K562 (cell line): ENCODE data around the gene ST6GALNAC1. TPM values are rescaled to one million over a fixed set of nuclear protein-coding genes. Genes with fewer than 3 reads are reported as not detected.
A peak's percentile ranks its signal among the peaks of the same experiment; 100 is the strongest.

Experiments used
- CBX2 ChIP-seq: fragments of 200-600 bp; sonication (generic); IDR thresholded peaks from one replicate; pipeline ENCODE4 v1.6.1; 2012; ENCODE audit warnings: mild to moderate bottlenecking, low read length, inconsistent platforms; ENCODE audit not compliant: insufficient read depth, poor library complexity, severe bottlenecking
- CHD7 ChIP-seq: fragments of 200-600 bp; sonication (generic); IDR thresholded peaks from one replicate; pipeline ENCODE4 v1.6.1; 2012; ENCODE audit warnings: mild to moderate bottlenecking, low read depth, low read length, inconsistent platforms
- DLX4 ChIP-seq: fragments of 250-450 bp; sonication (Bioruptor Pico); IDR thresholded peaks from 2 replicates; pipeline ENCODE4 v1.6.1; 2021; ENCODE audit warnings: mild to moderate bottlenecking
- EZH2 ChIP-seq: IDR thresholded peaks from 2 replicates; pipeline ENCODE4 v1.6.1; 2012; ENCODE audit warnings: low read depth, mild to moderate bottlenecking, inconsistent platforms, low read length, borderline replicate concordance
- IRF1 ChIP-seq: sonication (generic); formaldehyde crosslinking; IDR thresholded peaks from 2 replicates; pipeline ENCODE4 v1.8.0; 2022; ENCODE audit warnings: missing genetic modification reagents, mild to moderate bottlenecking, borderline replicate concordance
- MLLT1 ChIP-seq, 2 experiments: fragments of 450-650 bp; IDR thresholded peaks; 2 replicates each; pipeline ENCODE4 v1.6.1; 2016
- MTA1 ChIP-seq: fragments of 450-650 bp; IDR thresholded peaks from 2 replicates; pipeline ENCODE4 v1.6.1; 2017; ENCODE audit warnings: borderline replicate concordance
- NR2C1 ChIP-seq, 2 experiments: fragments of 450-650 bp; IDR thresholded peaks; 2 replicates each; pipeline ENCODE4 v1.6.1; 2017; ENCODE audit warnings: mild to moderate bottlenecking in 2 of 2, antibody characterized with exemption in 1 of 2, inconsistent platforms in 1 of 2, missing compliant biosample characterization in 1 of 2, missing genetic modification characterization in 1 of 2
- TAF9B ChIP-seq: fragments of 450-650 bp; IDR thresholded peaks from 2 replicates; pipeline ENCODE4 v1.6.1; 2018; ENCODE audit warnings: mild to moderate bottlenecking; ENCODE audit not compliant: partially characterized antibody
- ZNF76 ChIP-seq: fragments of 250-450 bp; sonication (Bioruptor Pico); IDR thresholded peaks from 2 replicates; pipeline ENCODE4 v1.4.0; 2020; ENCODE audit warnings: mild to moderate bottlenecking, moderate library complexity, borderline replicate concordance
- polyA plus RNA-seq, 8 experiments: library from polyadenylated mRNA; depleted of rRNA in 4 of 8; stranded (reverse) in 5 of 8; unstranded in 3 of 8; fragments of >200 nt; fragmentation: Nextera tagmentation in 2 of 8; fragmentation: Illumina TruSeq in 1 of 8; extraction: Ambion mirVana in 2 of 8; extraction: Trizol in 1 of 8; gene quantifications; 2 replicates each; pipeline versions ENCODE4 v1.2.1 to v1.2.3, GENCODE V29; 2011 to 2014; ENCODE audit warnings: inconsistent platforms in 1 of 8, missing spikeins in 1 of 8
- total RNA-seq, 7 experiments: library from RNA; depleted of rRNA in 6 of 7; stranded (reverse); fragments of >200 nt in 6 of 7; fragmentation: Illumina TruSeq in 2 of 7; extraction: Trizol in 2 of 7; gene quantifications; 2 replicates each; pipeline versions ENCODE4 v1.2.1 to v1.2.3, GENCODE V29; 2011 to 2021; ENCODE audit warnings: low replicate concordance in 1 of 7

The ST6GALNAC1 gene
- total and polyA plus RNA-seq, 9 of the 15 experiments (the other 6 are each of a cell fraction or from before 2014, with no cell fraction given): 20.6 to 68.4 (median 50.5) TPM

- TF ChIP-seq CHD7 (no peak), ZNF76 (no peak), CBX2 (no peak), NR2C1 (IDR thresholded peaks at IDR 0.05) (peak; percentile 50; the same call in 1 of the 2 replicates), NR2C1 (tag; IDR thresholded peaks at IDR 0.05) (peak; percentile 72), IRF1 (CRISPR knock-in tag) (no peak), MTA1 (no peak), EZH2 (no peak), TAF9B (peak; percentile 93), DLX4 (CRISPR knock-in tag) (no peak), MLLT1 (IDR thresholded peaks at IDR 0.05) (peak in 1 of 2 experiments; percentile 81; a peak in 3 of 4 replicates)
Measured at GRCh38 chr17:76640550-76641380, 2.8 kb downstream of the ST6GALNAC1 start (continued).
